Coronary artery (tissue), 2 donors: ENCODE measurements around the gene KRTAP5-1.

ENCODE experiments used
- DNase-seq: peaks from one replicate; pipeline ENCODE4 v3.0.0-alpha.2; 2017; ENCODE audit warnings: low spot score
- H3K27ac ChIP-seq, 2 donors: fragments of 200-600 bp; sonication (generic); one replicate each; pipeline ENCODE4 v1.5.1; 2016 to 2019
- H3K4me3 ChIP-seq: fragments of 200-600 bp; sonication (generic); 2 replicates; pipeline ENCODE4 v1.5.1; 2016; ENCODE audit warnings: mild to moderate bottlenecking, moderate library complexity
- CTCF ChIP-seq: fragments of 200-600 bp; sonication (generic); IDR thresholded peaks from one replicate; pipeline ENCODE4 v1.5.1; 2019; ENCODE audit warnings: antibody characterized with exemption

The KRTAP5-1 gene

GRCh38 chr11:1557051-1557884 is 27.8 kb downstream of the KRTAP5-1 start:
- DNase-seq = no peak
- no peak for TF ChIP-seq CTCF
- peak overlapping the region; percentile 97 to 100 for H3K27ac ChIP-seq
- H3K4me3 ChIP-seq = peak overlapping the region; percentile 62

GRCh38 chr11:1556278-1556902 is 28.7 kb downstream of the KRTAP5-1 start:
- Histone ChIP-seq H3K27ac (peak overlapping the region in 1 of 2 donors; percentile 100), H3K4me3 (no peak overlapping the region)
- no peak for DNase-seq
- no peak for TF ChIP-seq CTCF

DNA sequence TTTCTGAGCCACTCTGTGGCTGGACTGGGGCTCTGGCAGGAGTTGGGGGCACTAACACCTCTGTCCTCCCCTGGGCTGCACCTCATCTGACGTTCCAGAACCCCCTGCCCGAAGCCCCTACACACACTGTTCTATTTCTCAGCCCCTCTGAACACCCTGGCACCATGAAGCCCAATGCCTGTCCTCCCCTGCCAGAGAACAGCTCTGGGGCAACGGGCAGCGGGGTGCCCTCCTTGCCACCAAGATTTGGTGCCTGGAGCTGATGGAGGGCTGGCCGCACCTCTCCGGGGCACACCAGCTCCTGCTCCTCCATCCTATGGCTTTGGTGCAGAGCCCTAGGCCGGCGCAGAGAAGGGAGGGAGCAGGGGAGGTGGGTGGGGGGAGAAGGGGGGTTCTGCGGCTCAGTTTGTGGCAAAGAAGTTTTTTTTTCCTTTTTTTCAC is 29.4 kb downstream of the KRTAP5-1 start:
- peak overlapping the region in 1 of 2 donors; percentile 43 for H3K27ac ChIP-seq
- no peak overlapping the region for H3K4me3 ChIP-seq
- DNase-seq = no peak
- no peak for TF ChIP-seq CTCF

- DNase-seq = no peak
- H3K27ac ChIP-seq = peak overlapping the region in 1 of 2 donors; percentile 43
- H3K4me3 ChIP-seq = no peak overlapping the region
- TF ChIP-seq CTCF = no peak
Measured at GRCh38 chr11:1554981-1555712, 29.9 kb downstream of the KRTAP5-1 start.

- Histone ChIP-seq H3K4me3 (no peak overlapping the region), H3K27ac (peak overlapping the region in 1 of 2 donors; percentile 20)
- no peak for DNase-seq
- no peak for TF ChIP-seq CTCF
Measured at GRCh38 chr11:1553808-1554594, 31.1 kb downstream of the KRTAP5-1 start.
